ENCODE results near the gene CDK19.
"Not testable (repeated sequence)": the region's sequence is repeated elsewhere in the genome, so short reads cannot be mapped to it uniquely, and the experiment has no call there.

Gene CDK19

DNA sequence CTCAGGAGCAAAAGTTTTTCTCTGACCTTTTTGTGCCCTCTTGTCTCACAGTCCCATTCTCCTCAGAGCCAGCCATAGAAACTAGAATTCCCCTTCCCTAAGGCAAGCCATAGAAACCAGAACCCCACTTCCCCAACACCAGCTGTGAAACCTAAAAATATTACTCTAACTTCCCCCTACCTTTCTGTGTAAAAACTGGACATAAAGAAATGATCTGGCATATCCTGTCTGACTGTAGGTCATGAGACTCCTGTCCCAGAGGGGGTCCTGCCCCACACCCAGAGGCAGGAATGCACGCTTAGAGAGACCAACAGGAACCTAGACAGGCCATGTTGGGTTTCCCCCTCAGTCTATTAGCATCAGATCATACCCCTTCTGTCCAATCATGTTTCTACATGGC lies 198.2 kb downstream of the CDK19 start:
- no peak for DNase-seq

DNA sequence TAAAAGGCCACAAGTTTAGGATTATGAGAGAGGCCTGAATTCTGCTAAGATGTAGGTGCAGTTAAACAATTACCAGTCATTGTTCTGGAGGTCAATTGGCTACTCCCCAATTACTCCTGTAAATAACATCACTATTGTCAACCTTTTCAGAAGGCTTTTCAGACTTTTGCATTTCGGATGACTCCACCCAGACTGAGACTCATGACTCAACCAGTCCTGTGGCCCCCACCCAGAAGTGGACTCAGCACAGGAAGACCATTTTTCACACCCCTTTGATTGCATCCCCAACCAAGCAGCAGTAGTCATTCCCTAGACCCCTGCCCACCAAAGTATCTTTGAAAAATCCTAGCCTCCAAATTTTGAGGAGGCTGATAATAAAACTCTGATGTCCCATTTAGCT lies 199.5 kb downstream of the CDK19 start:
- no peak for DNase-seq

DNA sequence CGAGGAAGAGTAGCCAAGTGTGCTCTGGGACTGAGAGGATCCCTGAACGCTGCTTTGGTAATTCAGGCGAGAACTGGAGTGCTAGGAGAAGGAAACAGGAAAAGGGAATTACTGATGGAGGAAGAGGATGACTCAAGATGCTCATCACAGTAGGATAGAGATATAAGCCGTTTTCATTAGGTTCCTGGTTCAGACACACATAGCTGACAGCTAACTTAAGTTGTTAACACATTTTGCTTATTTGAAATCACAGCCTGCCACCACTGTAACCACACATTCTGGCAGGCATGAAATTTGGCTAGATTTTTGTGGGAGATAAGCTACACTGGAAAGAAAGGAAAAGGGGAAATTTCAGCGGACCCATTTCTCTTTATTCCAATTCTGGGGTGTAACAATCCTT lies 200.7 kb downstream of the CDK19 start:
- no peak for DNase-seq

DNA sequence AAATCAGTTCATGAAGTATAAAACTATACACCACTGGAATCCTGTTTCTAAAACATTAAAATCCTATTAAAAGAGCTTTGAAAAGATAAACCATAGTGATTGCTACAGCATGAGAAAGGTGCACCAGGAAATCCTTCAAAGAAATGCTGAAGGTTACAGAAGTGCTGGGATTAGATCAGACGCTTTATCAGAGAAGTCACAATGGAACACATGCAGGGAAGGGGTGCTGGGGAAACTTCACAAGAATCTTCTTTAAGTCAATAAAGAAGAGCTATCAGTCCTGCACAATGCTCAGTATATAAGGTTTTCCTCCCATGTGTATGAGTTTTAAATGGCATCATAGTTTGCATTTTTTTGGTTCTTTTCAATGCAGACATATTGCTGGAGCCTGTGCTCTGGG lies 201.2 kb downstream of the CDK19 start:
- no peak for DNase-seq

DNA sequence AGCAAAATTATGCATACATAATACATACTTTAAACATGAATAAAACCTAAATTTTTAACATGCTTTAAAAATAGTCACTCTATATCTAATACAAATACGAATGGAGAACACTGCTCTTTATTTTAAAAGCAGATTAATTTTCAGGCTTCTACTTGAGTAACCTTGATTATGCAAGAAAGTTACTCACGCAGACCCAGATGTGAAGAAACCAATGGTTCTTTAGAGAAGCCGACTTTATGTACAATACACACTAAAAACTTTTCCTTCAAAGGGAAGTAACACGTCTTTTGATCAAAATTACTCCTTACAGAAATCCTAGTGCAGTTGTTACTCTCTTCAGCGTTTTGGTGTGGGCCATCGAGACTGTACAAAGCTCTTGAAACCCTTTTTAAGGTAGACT lies 201.9 kb downstream of the CDK19 start:
- no peak for DNase-seq

DNA sequence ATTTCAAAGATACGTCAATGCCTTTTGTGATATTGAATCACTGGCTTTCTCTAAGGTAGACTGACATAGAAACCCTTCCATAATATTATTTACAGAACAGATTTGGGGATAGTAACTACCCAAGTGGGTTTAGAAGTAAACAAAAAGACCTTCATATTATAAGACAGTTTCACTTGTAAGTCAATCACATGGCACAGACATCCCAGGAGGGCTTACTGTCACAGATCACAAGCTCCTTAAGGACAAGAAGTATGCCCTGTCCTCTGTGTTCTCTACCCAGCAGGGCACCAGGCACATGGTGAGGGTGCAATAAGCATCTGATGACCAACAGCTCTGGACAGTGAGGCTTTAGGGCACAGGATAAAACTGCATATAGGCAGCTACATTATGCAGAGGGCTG lies 203.0 kb downstream of the CDK19 start:
- no peak for DNase-seq

DNA sequence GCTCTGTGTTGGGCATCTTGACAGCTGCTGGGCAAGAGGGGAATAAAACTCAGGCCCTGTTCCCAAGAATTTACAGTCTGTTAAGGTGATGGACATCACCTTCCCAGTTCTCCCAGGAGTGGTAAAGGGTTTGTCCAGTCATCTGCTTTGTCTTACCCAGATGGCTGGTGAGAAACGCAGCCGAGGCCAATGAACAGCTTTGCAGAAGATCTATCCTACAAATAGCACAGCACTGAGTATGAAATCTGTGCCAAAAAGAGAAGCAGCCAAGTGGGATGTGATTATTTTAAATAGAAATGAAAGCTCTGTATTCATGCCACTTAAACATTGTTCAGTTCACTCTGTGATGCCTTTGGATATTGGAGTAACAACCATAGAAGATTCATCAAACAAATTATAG lies 206.2 kb downstream of the CDK19 start:
- no peak for DNase-seq

DNA sequence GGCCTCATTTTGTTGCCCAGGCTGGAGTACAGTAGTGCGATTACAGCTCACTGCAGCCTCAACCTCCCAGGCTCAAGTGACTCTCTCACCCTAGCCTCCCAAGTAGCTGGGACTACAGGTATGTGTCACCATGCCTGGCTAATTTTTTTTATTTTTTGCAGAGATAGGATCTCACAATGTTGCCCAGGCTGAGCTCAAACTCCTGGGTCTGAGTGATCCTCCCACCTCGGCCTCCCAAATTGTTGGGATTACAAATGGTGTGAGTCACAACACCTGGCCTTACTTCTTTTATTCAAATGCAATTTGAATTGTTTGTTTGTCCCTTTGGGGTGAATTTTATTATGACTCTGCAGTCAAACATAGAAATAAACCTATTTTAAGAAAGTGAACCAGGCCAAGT lies 207.1 kb downstream of the CDK19 start:
- DNase-seq, result no peak

DNA sequence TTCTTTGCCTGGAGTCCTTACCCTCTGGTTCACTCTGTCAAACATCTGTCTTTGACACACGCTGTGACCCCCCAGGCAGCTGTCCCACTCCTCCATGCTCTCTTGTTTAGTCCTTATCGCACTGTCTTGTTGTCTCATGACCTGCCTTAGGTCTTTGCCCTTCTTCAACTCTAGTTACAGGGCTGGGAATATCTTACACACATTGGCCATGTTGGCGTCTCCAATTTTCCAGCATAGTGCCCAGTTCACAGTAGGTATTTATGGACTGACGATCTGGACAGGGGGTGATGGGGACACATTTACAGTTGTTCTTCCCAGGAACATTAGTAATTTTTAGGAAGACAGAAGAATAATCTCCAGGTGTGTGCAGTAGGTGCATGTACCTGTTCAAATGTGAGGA lies 209.1 kb downstream of the CDK19 start:
- no peak for DNase-seq

DNA sequence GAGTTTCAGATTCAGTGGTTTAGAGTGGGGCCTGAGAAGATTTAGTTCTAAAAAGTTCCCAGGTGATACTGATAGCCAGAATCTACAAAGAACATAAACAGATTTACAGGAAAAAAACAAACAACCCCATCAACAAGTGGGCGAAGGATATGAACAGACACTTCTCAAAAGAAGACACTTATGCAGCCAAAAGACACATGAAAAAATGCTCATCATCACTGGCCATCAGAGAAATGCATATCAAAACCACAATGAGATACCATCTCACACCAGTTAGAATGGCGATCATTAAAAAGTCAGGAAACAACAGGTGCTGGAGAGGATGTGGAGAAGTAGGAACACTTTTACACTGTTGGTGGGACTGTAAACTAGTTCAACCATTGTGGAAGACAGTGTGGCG lies 214.6 kb downstream of the CDK19 start:
- not testable (repeated sequence) for DNase-seq

DNA sequence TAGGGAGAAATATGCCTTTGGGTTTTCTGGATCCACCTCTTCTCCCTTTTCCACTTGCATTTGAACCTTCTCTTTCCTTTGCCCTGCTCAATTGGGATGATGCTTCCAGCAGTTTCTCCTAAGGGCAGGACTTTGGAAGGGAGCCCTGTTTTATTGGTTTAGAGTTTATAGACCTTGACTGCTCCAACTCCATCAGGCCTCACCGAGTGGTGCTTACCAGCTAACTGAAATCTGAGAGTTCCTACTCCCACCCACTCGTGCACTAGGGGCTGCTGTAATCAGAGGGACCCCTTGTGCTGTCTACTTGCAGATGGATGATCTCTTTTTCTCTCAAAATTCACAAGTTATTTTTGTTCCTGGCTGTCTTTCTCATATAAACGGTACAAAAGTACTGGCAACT lies 217.5 kb downstream of the CDK19 start:
- DNase-seq, result no peak

DNA sequence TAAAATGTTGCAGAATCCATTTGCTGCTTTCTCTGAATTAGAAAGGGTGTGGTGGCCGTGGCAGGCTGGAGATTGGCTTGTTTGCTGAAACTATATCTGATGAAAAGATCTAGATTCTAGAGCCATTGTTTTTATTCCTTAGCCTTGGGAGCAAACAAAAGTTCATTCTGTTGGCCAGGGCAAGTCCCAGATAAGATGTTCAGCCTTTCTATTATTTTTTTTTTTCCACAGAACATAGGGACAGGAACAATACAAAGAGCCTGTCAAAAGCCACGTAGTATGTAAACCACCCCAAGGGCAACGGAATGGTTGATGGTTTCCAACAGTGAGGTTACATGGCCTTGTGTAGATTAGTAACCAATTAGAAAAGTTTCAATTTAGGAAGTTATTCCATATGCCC lies 218.9 kb downstream of the CDK19 start:
- DNase-seq, result no peak

DNA sequence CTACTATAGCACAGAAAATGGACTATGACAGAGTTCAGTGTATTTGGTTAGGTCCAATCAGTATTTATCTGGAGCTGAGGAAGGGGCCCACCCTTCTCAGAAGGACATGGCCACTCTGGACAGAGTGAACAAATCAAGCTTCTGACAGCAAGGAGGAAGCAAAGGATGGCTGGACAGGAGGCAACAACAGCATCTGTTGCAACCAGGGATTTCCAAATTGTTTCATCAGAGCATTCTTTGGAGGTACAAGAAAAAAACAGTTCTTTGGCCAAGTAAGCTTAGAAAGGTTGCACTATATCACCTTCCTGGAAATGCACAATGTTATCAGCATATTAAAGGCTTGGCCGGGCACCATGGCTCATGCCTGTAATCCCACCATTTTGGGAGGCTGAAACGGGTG lies 220.2 kb downstream of the CDK19 start:
- DNase-seq, result no peak

DNA sequence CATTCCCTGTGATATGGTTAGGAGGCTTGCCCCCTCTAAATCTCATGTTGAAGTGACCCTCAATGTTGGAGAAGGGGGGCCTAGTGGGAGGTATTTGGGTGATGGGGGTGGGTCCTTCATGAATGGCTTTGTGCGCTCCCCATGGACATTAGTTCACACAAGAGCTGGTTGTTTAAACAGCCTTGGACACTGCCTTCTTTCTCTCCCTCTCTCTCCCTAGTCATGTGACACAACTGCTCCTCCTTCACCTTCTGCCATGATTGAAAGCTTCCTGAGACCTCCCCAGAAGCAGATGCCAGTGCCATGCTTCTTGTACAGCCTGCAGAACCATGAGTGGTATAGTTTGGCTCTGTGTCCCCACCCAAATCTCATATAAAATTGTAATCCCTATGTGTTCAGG lies 221.6 kb downstream of the CDK19 start:
- no peak for DNase-seq

DNA sequence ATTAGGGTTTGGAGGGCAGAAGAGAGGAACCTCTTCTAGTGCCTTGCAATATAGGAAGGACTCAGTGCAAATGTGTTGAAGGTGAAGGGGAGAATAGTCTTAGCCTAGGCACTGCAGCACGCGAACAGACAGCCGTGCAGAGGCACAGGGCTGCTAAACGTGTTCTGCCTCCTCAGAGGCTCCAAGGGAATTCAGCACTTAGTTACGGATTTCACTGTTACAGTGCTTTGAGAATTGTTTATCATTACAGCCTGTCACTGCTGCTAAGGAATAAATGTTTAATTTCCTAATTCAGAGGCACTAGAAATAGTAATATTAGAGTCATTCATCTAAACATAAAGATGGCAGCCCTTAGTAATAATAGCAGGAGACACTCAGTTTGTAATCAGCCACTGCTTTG lies 222.5 kb downstream of the CDK19 start:
- DNase-seq, result no peak

DNA sequence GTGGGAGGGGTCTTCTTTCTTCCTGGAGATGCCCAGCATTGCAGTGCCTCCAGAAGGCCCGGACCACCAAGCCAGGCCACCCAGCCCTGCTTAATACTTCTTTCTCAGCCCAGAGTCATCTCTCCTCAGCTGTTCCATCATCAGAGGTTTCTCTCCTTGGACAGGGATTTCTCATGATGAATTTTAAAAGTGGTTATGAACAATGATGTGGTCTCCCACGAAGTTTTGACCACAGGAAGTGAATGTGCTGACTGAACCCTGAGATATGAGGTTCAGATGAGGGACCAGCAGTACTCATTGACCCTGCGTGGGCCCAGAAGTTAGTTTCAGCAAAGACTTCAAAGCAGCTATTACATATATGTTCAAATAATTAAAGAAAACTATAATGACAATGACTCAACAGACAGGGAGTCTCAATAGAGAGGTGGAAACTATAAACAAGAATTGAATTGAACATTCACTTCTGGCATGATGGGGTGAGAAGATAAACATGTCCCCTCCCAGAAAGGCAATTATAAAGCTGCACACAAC lies 224.4 kb downstream of the CDK19 start:
- DNase-seq, result no peak

DNA sequence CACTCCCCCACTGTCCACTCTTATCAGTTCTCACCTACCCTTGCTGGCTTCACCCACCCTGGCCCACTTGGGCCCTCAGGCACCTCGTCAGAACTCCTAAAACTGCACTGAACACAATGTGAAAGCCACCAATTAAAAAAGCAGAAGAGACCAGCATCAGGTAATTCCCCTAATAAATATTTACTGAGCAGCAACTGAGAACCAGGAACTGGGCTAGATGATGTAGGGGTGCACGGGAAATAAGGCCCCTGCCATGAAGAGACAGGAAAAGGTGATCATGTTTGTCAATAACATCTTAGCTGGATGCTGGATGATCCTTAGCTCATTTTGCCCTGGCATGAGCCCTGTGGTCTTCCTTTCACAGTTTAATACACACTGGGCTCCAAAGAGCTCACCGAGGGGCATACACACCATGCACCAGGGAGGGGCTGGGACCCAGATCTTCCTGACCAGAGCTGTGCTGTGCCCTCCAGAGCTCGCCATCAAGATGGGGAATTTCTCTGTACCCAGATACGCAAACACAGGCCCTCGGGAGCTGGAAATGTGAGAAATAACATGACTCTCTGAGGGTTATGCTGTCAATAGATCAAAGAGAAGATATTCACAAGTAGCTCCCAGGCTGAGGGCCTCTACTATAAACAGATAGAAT lies 225.3 kb downstream of the CDK19 start:
- DNase-seq, result no peak

DNA sequence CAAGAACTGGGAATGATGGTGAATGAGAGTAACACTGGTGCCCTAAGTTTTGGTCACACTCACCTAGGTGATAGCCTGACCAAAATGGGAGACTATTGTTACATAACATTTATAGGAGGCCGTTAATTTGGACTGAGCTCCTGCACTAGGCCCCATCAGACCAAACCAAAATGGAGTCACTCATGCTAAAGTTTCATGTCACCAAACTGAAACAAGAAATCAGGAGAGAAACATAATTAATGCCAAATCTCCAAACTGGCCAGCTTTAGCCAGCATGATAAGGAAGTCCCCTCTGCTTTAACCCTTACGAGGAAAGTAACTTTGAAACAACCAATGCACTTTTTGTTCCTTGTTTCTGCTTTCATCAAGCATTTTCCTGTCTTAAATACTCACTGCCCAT lies 227.9 kb downstream of the CDK19 start:
- DNase-seq, result no peak

DNA sequence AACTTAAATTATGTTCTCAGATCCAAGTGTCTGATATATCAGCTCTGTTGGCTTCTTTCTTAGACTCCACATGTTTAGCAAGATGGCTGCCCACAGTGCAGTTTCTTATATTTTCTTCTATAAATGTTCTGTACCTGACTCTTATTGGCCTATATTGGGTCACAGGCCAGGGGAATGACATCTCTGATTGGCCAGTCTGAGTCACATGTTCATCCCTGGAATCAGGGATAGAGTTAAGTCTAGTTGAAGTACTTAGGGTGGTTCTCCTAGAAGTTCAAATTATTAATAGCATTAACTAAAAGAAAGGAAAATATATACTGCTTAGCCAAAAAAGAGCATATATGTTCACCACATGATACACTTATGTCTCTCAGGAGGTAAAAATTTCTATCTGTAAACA lies 233.6 kb downstream of the CDK19 start:
- DNase-seq, result no peak

DNA sequence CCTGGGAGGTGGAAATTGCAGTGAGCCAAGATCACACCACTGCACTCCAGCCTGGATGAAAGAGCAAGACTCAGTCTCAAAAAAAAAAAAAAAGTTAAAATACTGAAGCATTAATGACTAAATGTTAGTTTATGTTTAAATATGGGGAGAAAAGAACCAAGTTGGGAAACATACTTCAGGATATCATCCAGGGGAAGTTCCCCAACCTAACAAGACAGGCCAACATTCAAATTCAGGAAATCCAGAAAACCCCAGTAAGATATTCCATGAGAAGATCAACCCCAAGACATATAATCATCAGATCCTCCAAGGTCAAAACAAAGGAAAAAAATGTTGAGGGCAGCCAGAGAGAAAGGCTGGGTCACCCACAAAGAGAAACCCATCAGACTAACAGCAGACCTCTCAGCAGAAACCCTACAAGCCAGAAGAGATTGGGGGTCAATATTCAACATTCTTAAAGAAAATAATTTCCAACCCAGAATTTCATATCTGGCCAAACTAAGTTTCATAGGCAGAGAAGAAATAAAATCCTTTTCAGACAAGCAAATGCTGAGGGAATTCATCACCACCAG lies 237.6 kb downstream of the CDK19 start:
- DNase-seq, result not testable (repeated sequence)

DNA sequence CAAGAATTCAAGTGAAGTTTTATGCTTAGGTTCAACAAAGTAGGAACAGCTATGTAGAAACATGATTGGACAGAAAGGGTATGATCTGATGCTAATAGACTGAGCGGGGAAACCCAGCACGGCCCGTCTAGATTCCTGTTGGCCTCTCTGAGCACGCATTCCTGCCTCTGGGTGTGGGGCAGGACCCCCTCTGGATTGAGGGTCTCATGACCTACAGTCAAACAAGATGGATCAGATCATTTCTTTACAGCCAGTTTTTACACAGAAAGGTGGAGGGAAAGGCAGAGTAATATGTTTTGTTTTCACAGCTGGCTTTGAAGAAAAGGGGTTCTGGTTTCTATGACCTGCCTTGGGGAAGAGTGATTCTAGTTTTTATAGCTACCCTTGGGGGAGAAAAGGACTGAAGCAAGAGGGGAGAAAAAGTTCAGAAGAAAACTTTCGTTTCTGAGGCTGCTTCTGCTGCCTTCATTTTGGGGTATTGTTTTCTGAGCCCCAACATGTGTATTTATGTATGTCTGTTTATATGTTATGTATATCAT lies 239.3 kb downstream of the CDK19 start:
- DNase-seq, result no peak

DNA sequence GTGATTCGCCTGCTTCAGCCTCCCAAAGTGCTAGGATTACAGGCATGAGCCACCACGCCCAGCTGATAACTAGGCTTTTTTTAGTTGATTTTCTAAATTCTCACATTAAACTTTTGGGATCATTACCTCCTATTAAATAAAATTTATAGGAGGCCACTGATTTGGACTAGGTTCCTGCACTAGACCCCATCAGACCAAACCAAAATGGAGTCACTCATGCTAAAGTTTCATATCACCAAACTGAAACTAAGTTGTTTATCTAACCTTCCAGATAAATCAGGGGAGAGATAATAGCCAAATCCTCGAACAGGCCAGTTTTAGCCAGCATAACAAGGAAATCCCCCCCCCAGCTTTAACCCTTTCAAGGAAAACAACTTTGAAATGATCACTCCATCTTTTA lies 240.5 kb downstream of the CDK19 start:
- no peak for DNase-seq

DNA sequence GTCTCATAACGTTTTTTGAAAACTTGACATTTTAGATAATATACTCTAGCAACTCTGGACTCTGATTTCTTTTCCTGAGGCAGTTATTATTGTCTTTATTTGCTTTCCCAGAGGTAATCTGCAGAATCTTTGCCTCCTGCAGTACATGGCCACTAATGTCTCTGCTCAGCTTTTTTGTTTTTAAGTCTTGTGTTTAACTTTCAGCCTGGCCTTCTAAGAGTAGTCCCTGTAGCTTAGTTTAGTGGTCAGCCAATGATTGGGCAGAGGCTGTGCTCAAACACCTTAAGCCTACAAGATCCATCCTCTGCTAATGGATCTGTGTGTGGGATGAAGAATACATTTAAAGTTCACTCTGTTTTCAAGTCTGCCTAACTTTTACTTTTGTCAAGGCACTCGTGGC lies 241.7 kb downstream of the CDK19 start:
- DNase-seq, result no peak

DNA sequence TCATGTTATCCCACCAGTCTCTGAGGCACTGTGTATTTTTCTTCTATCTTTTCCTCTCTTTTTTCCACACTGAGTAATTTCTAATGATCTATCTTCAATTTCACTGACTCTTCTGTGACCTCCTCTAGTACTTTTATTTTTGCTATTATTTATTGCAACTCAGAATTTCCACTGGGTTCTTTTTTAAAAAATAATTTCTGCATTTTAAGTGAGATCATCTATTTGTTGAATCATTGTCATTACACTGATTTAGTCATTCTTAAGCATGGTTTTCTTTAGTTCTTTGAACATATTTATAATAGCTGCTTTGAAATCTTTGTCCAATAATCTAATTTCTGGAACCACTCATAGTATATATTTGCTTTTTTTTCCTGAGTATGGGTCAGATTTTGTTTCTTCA lies 242.1 kb downstream of the CDK19 start:
- DNase-seq, result no peak
